Calu3 (cell line): Measurements from ENCODE around the gene GPALPP1. TPM values are rescaled to one million over a fixed set of nuclear protein-coding genes. Genes with fewer than 3 reads are reported as not detected.

ENCODE experiments used
- BruUV-seq: library from RNA; stranded (reverse); fragments of 400-500 nt; replicated peaks from 2 replicates; lab custom pipeline; 2021; lab: Mats Ljungman, UMichigan
- CTCF ChIA-PET: fragments of 300-600 bp; sonication (Branson Sonifier 250); formaldehyde crosslinking; loops from one replicate; lab custom pipeline; 2022; ENCODE audit warnings: antibody characterized with exemption; lab: Charles Lee
- DNase-seq: peaks from one replicate; pipeline ENCODE4 v3.0.0; 2022
- H3K27ac Mint-ChIP-seq: one replicate; pipeline ENCODE4 v1.8.0; 2022; ENCODE audit warnings: mixed read lengths; ENCODE audit not compliant: unreplicated experiment
- H3K27me3 Mint-ChIP-seq: one replicate; pipeline ENCODE4 v1.8.0; 2022; ENCODE audit warnings: mixed read lengths; ENCODE audit not compliant: unreplicated experiment
- H3K36me3 Mint-ChIP-seq: one replicate; pipeline ENCODE4 v1.8.0; 2022; ENCODE audit warnings: mild to moderate bottlenecking, moderate library complexity, mixed read lengths; ENCODE audit not compliant: insufficient read depth, unreplicated experiment
- H3K4me1 Mint-ChIP-seq: one replicate; pipeline ENCODE4 v1.8.0; 2022; ENCODE audit warnings: mild to moderate bottlenecking, low read depth, mixed read lengths; ENCODE audit not compliant: unreplicated experiment
- H3K4me3 Mint-ChIP-seq: one replicate; pipeline ENCODE4 v1.8.0; 2022; ENCODE audit warnings: mild to moderate bottlenecking, low read depth, moderate library complexity, mixed read lengths; ENCODE audit not compliant: unreplicated experiment
- H3K9me3 Mint-ChIP-seq: one replicate; pipeline ENCODE4 v1.8.0; 2022; ENCODE audit warnings: low read depth, mixed read lengths; ENCODE audit not compliant: unreplicated experiment
- CTCF ChIP-seq: fragments of 200-600 bp; IDR thresholded peaks from one replicate; pipeline ENCODE4 v1.8.0; 2022; ENCODE audit warnings: antibody characterized with exemption; ENCODE audit not compliant: unreplicated experiment
- intact Hi-C: fragments of 100-400 bp; cut with micrococcal nuclease; formaldehyde crosslinking; loops from one replicate; pipeline ENCODE4 v1.10.0; 2022; ENCODE audit not compliant: unreplicated experiment
- total RNA-seq: library from RNA; stranded (reverse); gene quantifications from 2 replicates; pipeline ENCODE4 v1.2.3, GENCODE V29; 2022

The GPALPP1 gene
- total RNA-seq, 1 experiment from 2014 or later: 21.7 TPM

DNA sequence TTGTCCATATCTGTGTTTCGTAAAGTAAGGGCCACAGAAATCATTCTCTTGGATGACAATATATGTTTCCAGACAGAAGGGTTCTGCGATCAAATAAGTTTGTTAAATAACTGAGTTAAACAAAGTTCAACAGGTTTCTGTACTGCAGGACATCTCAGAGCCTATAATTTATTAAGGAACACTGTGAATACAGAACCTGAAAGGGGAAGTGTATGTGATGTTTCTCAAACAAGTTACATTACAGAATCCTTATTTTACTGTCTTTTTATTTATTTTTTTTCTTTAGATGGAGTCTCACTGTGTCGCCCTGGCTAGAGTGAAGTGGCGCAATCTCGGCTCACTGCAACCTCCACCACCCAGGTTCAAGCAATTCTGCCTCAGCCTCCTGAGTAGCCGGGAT is 75.6 kb downstream of the GPALPP1 start:
- CTCF ChIA-PET: no interaction called here
- intact Hi-C loops: no loop called here

GRCh38 chr13:45068036-45069001 is 79.0 kb downstream of the GPALPP1 start:
- intact Hi-C loops: no loop called here
- Mint-ChIP-seq H3K36me3 (no peaks in the 10 kb centered on the region), H3K27me3 (no peaks in the 10 kb centered on the region), H3K27ac (no peak overlapping the region), H3K4me1 (no peaks in the 10 kb centered on the region), H3K4me3 (no peak overlapping the region), H3K9me3 (no peaks in the 10 kb centered on the region)
- no peak for TF ChIP-seq CTCF
- no peak for DNase-seq
- BruUV-seq: no TSS peak
- CTCF ChIA-PET: interaction anchor here (0.6 kb wide), 1 partner anchor 212 kb away, joined by 5 read pairs; no protein-coding TSS in a partner anchor

More for the DNA sequence above, 75.6 kb downstream of the GPALPP1 start:
- BruUV-seq: no TSS peak
- Mint-ChIP-seq H3K36me3 (no peaks in the 10 kb centered on the region), H3K27me3 (no peaks in the 10 kb centered on the region), H3K4me3 (no peak overlapping the region), H3K27ac (no peak overlapping the region), H3K9me3 (no peaks in the 10 kb centered on the region), H3K4me1 (no peaks in the 10 kb centered on the region)
- TF ChIP-seq CTCF: no peak
- no peak for DNase-seq

GRCh38 chr13:45073809-45074208 is 84.5 kb downstream of the GPALPP1 start:
- Mint-ChIP-seq H3K9me3 (no peaks in the 10 kb centered on the region), H3K27ac (no peak overlapping the region), H3K4me1 (no peaks in the 10 kb centered on the region), H3K27me3 (no peaks in the 10 kb centered on the region), H3K4me3 (no peak overlapping the region), H3K36me3 (no peaks in the 10 kb centered on the region)
- no peak for DNase-seq
- CTCF ChIA-PET: no interaction called here
- no TSS peak for BruUV-seq
- no peak for TF ChIP-seq CTCF
- intact Hi-C loops: no loop called here

DNA sequence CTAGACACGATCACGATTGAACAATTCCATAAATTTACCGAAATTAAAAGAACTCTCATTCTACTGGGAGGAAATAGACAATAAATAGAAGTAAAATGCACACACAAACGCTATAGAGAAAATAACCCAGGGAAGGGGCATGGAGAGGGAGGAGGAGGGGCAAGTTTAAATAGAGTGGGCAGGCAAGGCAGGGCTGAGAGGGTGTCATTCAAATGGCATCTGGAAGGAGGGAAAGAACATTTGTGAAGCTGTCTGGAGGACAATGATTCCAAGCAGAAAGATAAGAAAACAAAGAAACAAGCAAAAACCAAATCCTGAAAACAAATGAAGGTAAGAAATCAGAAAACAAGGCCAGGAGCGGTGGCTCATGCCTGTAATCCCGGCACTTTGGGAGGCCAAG is 85.4 kb downstream of the GPALPP1 start:
- no peak overlapping the region for H3K4me3 Mint-ChIP-seq
- BruUV-seq: no TSS peak
- no peaks in the 10 kb centered on the region for H3K27me3 Mint-ChIP-seq
- intact Hi-C loops: no loop called here
- no peaks in the 10 kb centered on the region for H3K4me1 Mint-ChIP-seq
- no peak overlapping the region for H3K27ac Mint-ChIP-seq
- no peak for DNase-seq
- CTCF ChIA-PET: no interaction called here
- H3K9me3 Mint-ChIP-seq: no peaks in the 10 kb centered on the region
- TF ChIP-seq CTCF: no peak
- no peaks in the 10 kb centered on the region for H3K36me3 Mint-ChIP-seq
